ENCODE data around the gene ACVR1. TPM values are rescaled to one million over a fixed set of nuclear protein-coding genes. Genes with fewer than 3 reads are reported as not detected.

ACVR1 gene
- total RNA-seq, 1 experiment from 2014 or later = 27.6 TPM

GRCh38 chr2:157785866-157786662, 90.1 kb downstream of the ACVR1 start:
- no peaks in the 10 kb centered on the region for H3K9me3 ChIP-seq (ENCODE audit: control insufficient read depth, insufficient read depth, low read depth, low read length)
- ATAC-seq (no peak), DNase-seq (ENCODE audit: low read depth, low spot score) (no peak)
- no peak overlapping the region for H3K4me3 ChIP-seq (ENCODE audit: low read depth in 2 of 2, low read length in 2 of 2)
- intact Hi-C loops (cut with micrococcal nuclease; ENCODE audit: unreplicated experiment) (loop anchor here (10.0 kb wide), 1 partner anchor 89 kb away; the partner anchor contains the start of gene ACVR1), in situ Hi-C loops (cut with HindIII; ENCODE audit: low pct_unique_long_range_greater_than_20kb, low sequenced_read_pairs) (no loop called here)
- no peaks in the 10 kb centered on the region for H3K36me3 ChIP-seq (ENCODE audit: control insufficient read depth, insufficient read depth, low read length)
- no peak overlapping the region for H3K27ac ChIP-seq (ENCODE audit: low read length)
- CTCF ChIA-PET = no interaction called here
- BruUV-seq (replicated peaks) = no TSS peak
- peaks cover 11% of the 10 kb centered on the region for H3K4me1 ChIP-seq (ENCODE audit: control insufficient read depth, insufficient read depth, low read length)
- TF ChIP-seq, protein P1, sequence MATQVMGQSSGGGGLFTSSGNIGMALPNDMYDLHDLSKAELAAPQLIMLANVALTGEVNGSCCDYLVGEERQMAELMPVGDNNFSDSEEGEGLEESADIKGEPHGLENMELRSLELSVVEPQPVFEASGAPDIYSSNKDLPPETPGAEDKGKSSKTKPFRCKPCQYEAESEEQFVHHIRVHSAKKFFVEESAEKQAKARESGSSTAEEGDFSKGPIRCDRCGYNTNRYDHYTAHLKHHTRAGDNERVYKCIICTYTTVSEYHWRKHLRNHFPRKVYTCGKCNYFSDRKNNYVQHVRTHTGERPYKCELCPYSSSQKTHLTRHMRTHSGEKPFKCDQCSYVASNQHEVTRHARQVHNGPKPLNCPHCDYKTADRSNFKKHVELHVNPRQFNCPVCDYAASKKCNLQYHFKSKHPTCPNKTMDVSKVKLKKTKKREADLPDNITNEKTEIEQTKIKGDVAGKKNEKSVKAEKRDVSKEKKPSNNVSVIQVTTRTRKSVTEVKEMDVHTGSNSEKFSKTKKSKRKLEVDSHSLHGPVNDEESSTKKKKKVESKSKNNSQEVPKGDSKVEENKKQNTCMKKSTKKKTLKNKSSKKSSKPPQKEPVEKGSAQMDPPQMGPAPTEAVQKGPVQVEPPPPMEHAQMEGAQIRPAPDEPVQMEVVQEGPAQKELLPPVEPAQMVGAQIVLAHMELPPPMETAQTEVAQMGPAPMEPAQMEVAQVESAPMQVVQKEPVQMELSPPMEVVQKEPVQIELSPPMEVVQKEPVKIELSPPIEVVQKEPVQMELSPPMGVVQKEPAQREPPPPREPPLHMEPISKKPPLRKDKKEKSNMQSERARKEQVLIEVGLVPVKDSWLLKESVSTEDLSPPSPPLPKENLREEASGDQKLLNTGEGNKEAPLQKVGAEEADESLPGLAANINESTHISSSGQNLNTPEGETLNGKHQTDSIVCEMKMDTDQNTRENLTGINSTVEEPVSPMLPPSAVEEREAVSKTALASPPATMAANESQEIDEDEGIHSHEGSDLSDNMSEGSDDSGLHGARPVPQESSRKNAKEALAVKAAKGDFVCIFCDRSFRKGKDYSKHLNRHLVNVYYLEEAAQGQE (IDR thresholded peaks at IDR 0.05; ENCODE audit: insufficient read depth in 1 of 2, low read depth in 2 of 2, low read length in 1 of 2) = no peak
- TF ChIP-seq POLR2AphosphoS5 (IDR thresholded peaks at IDR 0.05; ENCODE audit: low read depth, low read length) (no peak), CTCF (IDR thresholded peaks at IDR 0.05) (no peak), TCF7L2 (IDR thresholded peaks at IDR 0.05; ENCODE audit: low read depth, low read length) (no peak)
- no peaks in the 10 kb centered on the region for H3K27me3 ChIP-seq (ENCODE audit: control insufficient read depth, insufficient read depth, low read length)
- POLR2A ChIA-PET = no interaction called here

DNA sequence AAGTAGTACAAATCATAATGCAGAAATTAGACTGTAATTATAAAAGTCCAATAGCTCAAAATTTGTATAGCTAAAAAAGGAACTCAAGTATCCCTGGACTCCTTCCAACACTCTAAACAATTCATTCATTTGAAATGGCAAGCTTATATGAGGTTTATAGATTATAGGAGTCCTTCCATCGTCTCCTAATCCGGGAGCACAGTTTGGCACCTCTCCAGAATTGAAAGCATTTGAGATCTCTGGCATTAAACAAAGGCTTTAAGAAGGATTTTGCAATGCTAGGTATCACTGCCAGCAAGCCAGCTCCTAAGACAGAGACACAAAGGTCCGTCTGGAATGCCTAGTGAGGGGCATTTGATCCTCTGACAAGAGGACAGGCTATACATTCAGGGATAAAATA, 90.9 kb downstream of the ACVR1 start:
- Histone ChIP-seq H3K4me3 (ENCODE audit: low read depth in 2 of 2, low read length in 2 of 2) (no peak overlapping the region), H3K36me3 (ENCODE audit: control insufficient read depth, insufficient read depth, low read length) (no peaks in the 10 kb centered on the region), H3K4me1 (ENCODE audit: control insufficient read depth, insufficient read depth, low read length) (peaks cover 11% of the 10 kb centered on the region), H3K27me3 (ENCODE audit: control insufficient read depth, insufficient read depth, low read length) (no peaks in the 10 kb centered on the region), H3K27ac (ENCODE audit: low read length) (no peak overlapping the region), H3K9me3 (ENCODE audit: control insufficient read depth, insufficient read depth, low read depth, low read length) (no peaks in the 10 kb centered on the region)
- ATAC-seq = no peak
- in situ Hi-C loops (cut with HindIII; ENCODE audit: low pct_unique_long_range_greater_than_20kb, low sequenced_read_pairs) = no loop called here
- ChIA-PET CTCF (no interaction called here), POLR2A (no interaction called here)
- TF ChIP-seq, protein P1 (IDR thresholded peaks at IDR 0.05; ENCODE audit: insufficient read depth in 1 of 2, low read depth in 2 of 2, low read length in 1 of 2) = no peak
- no peak for TF ChIP-seq POLR2AphosphoS5 (IDR thresholded peaks at IDR 0.05; ENCODE audit: low read depth, low read length)
- no peak for TF ChIP-seq CTCF (IDR thresholded peaks at IDR 0.05)
- TF ChIP-seq SIN3A (IDR thresholded peaks at IDR 0.05; ENCODE audit: borderline replicate concordance, insufficient read depth, low read depth, low read length) = no peak
- no peak for TF ChIP-seq TCF7L2 (IDR thresholded peaks at IDR 0.05; ENCODE audit: low read depth, low read length)
- DNase-seq (ENCODE audit: low read depth, low spot score) = no peak
- BruUV-seq (replicated peaks) = no TSS peak
- intact Hi-C loops (cut with micrococcal nuclease; ENCODE audit: unreplicated experiment) = loop anchor here (10.0 kb wide), 1 partner anchor 90 kb away; the partner anchor contains the start of gene ACVR1

All from Panc1 (cell line).